Fibroblast of skin of abdomen (primary cell): ENCODE measurements around the gene GLRX. TPM values are rescaled to one million over a fixed set of nuclear protein-coding genes. Genes with fewer than 3 reads are reported as not detected.
A peak's percentile ranks its signal among the peaks of the same experiment; 100 is the strongest.
"Not testable (repeated sequence)": the region's sequence is repeated elsewhere in the genome, so short reads cannot be mapped to it uniquely, and the experiment has no call there.

ENCODE experiments used
- DNase-seq: peaks from one replicate; pipeline ENCODE4 v3.0.0-alpha.2; 2013
- polyA plus RNA-seq, 2 experiments: library from polyadenylated mRNA; unstranded; fragments of 120-200 nt; gene quantifications; one replicate each; pipeline ENCODE4 v1.2.1, GENCODE V29; 2013; ENCODE audit not compliant: insufficient read length in 2 of 2

GLRX gene
- polyA plus RNA-seq (2013, experiment 1 of 2; ENCODE audit: insufficient read length), result 24.6 TPM
- 25.1 TPM for polyA plus RNA-seq (2013, experiment 2 of 2; ENCODE audit: insufficient read length)

GRCh38 chr5:95822542-95823181 lies at the start of gene GLRX:
Gene GLRX (minus strand): TSS chr5:95822726. CDS start chr5:95822662, 64 bp downstream.
- DNase-seq, result peak; percentile 83

- DNase-seq, result no peak
These were observed 48.8 kb upstream of the GLRX start for GRCh38 chr5:95871146-95871806.

GRCh38 chr5:95870105-95870672 lies 47.7 kb upstream of the GLRX start:
- peak; percentile 42 for DNase-seq

GRCh38 chr5:95869173-95869855 lies 46.8 kb upstream of the GLRX start:
- DNase-seq, result not testable (repeated sequence)

- DNase-seq, result no peak
These were observed 45.6 kb upstream of the GLRX start for GRCh38 chr5:95868136-95868535.

GRCh38 chr5:95866435-95867040 lies 44.0 kb upstream of the GLRX start:
- DNase-seq, result no peak

- no peak for DNase-seq
These were observed 42.5 kb upstream of the GLRX start for GRCh38 chr5:95864944-95865504.

- DNase-seq, result no peak
These were observed 41.9 kb upstream of the GLRX start for GRCh38 chr5:95864456-95864855.

GRCh38 chr5:95863383-95863757 lies 40.8 kb upstream of the GLRX start:
- peak; percentile 45 for DNase-seq

- no peak for DNase-seq
These were observed 40.3 kb upstream of the GLRX start for GRCh38 chr5:95862671-95863382.

- DNase-seq, result peak; percentile 64
These were observed 39.5 kb upstream of the GLRX start for GRCh38 chr5:95861864-95862561.

- DNase-seq, result peak; percentile 96
These were observed 38.8 kb upstream of the GLRX start for GRCh38 chr5:95861221-95861863.

GRCh38 chr5:95859661-95860060 lies 37.1 kb upstream of the GLRX start:
- DNase-seq, result no peak

GRCh38 chr5:95858661-95859595 lies 36.4 kb upstream of the GLRX start:
- DNase-seq, result peak; percentile 98

- DNase-seq, result peak; percentile 95
These were observed 35.5 kb upstream of the GLRX start for GRCh38 chr5:95858023-95858461.

GRCh38 chr5:95857185-95857945 lies 34.8 kb upstream of the GLRX start:
- DNase-seq, result no peak

GRCh38 chr5:95856501-95856981 lies 34.0 kb upstream of the GLRX start:
- DNase-seq, result no peak

GRCh38 chr5:95853490-95853889 lies 31.0 kb upstream of the GLRX start:
- no peak for DNase-seq
